GM23338 (cell line): ENCODE measurements around the gene AHCYL1. TPM values are rescaled to one million over a fixed set of nuclear protein-coding genes. Genes with fewer than 3 reads are reported as not detected.
"Not testable (repeated sequence)": the region's sequence is repeated elsewhere in the genome, so short reads cannot be mapped to it uniquely, and the experiment has no call there.

Source experiments
- ATAC-seq: fragments of 200-7000 bp; cut with Tn5 transposase; 3 replicates; pipeline ENCODE4 v1.9.1; 2020
- DNase-seq: peaks from one replicate; pipeline ENCODE4 v3.0.0-alpha.2; 2015; ENCODE audit warnings: low spot score
- H2AFZ ChIP-seq: fragments of 200-600 bp; sonication (generic); 2 replicates; pipeline ENCODE4 v1.8.0; 2016; ENCODE audit warnings: antibody characterized with exemption, mild to moderate bottlenecking, moderate library complexity
- H3F3A ChIP-seq: fragments of 200-600 bp; sonication (generic); replicated peaks from 2 replicates; pipeline ENCODE4 v1.8.0; 2017; ENCODE audit warnings: antibody characterized with exemption, mixed run types, low read depth
- H3K27ac ChIP-seq: fragments of 200-600 bp; sonication (generic); 2 replicates; pipeline ENCODE4 v1.6.1; 2016; ENCODE audit warnings: low read depth
- H3K27me3 ChIP-seq: fragments of 200-600 bp; sonication (generic); 2 replicates; pipeline ENCODE4 v1.8.0; 2016; ENCODE audit warnings: mild to moderate bottlenecking, mixed run types, moderate library complexity; ENCODE audit not compliant: insufficient read depth
- H3K36me3 ChIP-seq: fragments of 200-600 bp; sonication (generic); 2 replicates; pipeline ENCODE4 v1.8.0; 2016; ENCODE audit warnings: mild to moderate bottlenecking; ENCODE audit not compliant: insufficient read depth
- H3K4me1 ChIP-seq: fragments of 200-600 bp; sonication (generic); 2 replicates; pipeline ENCODE4 v1.8.0; 2016; ENCODE audit warnings: mild to moderate bottlenecking, moderate library complexity; ENCODE audit not compliant: insufficient read depth
- H3K4me2 ChIP-seq: fragments of 200-600 bp; sonication (generic); 2 replicates; pipeline ENCODE4 v1.7.1; 2017; ENCODE audit warnings: mixed run types
- H3K4me3 ChIP-seq: fragments of 200-600 bp; sonication (generic); 2 replicates; pipeline ENCODE4 v1.6.1; 2016; ENCODE audit warnings: mixed run types
- H3K79me2 ChIP-seq: fragments of 200-600 bp; sonication (generic); replicated peaks from 2 replicates; pipeline ENCODE4 v1.8.0; 2017; ENCODE audit warnings: mild to moderate bottlenecking; ENCODE audit not compliant: insufficient read depth
- H3K9me2 ChIP-seq: fragments of 200-600 bp; sonication (generic); 2 replicates; pipeline ENCODE4 v1.8.0; 2017; ENCODE audit not compliant: insufficient read depth
- H4K20me1 ChIP-seq: fragments of 200-600 bp; sonication (generic); replicated peaks from 2 replicates; pipeline ENCODE4 v1.8.0; 2017; ENCODE audit warnings: mild to moderate bottlenecking; ENCODE audit not compliant: insufficient read depth
- H3K27ac Mint-ChIP-seq: 2 replicates; pipeline ENCODE4 v1.8.0; 2020; ENCODE audit warnings: inconsistent platforms, mild to moderate bottlenecking, moderate library complexity, mixed read lengths
- H3K27me3 Mint-ChIP-seq: 3 replicates; pipeline ENCODE4 v1.8.0; 2022; ENCODE audit warnings: low read depth, mild to moderate bottlenecking, moderate library complexity, mixed read lengths, inconsistent platforms; ENCODE audit not compliant: insufficient read depth, poor library complexity
- H3K36me3 Mint-ChIP-seq: 3 replicates; pipeline ENCODE4 v1.8.0; 2021; ENCODE audit warnings: low read depth, mild to moderate bottlenecking, inconsistent platforms, moderate library complexity, mixed read lengths
- H3K4me1 Mint-ChIP-seq: 3 replicates; pipeline ENCODE4 v1.8.0; 2020; ENCODE audit warnings: mild to moderate bottlenecking, inconsistent platforms, mixed read lengths
- H3K4me3 Mint-ChIP-seq: 3 replicates; pipeline ENCODE4 v1.8.0; 2021; ENCODE audit warnings: moderate library complexity, mild to moderate bottlenecking, inconsistent platforms, mixed read lengths
- H3K9me3 Mint-ChIP-seq: 3 replicates; pipeline ENCODE4 v1.8.0; 2020; ENCODE audit warnings: moderate library complexity, mild to moderate bottlenecking, inconsistent platforms, mixed read lengths
- EZH2phosphoT487 ChIP-seq: fragments of 200-600 bp; sonication (generic); IDR thresholded peaks from one replicate; pipeline ENCODE4 v1.8.1; 2018; ENCODE audit warnings: antibody characterized with exemption; ENCODE audit not compliant: unreplicated experiment
- NANOG ChIP-seq: IDR thresholded peaks from 2 replicates; pipeline ENCODE4 v1.6.1; 2016; ENCODE audit warnings: antibody characterized with exemption, borderline replicate concordance
- STAT1 ChIP-seq: IDR thresholded peaks from one replicate; pipeline ENCODE4 v1.6.1; 2016; ENCODE audit warnings: antibody characterized with exemption; ENCODE audit not compliant: unreplicated experiment
- ZNF114 ChIP-seq: fragments of 250-450 bp; sonication (Bioruptor Pico); IDR thresholded peaks from 2 replicates; pipeline ENCODE4 v1.5.0; 2020; ENCODE audit warnings: mild to moderate bottlenecking, moderate library complexity
- ZNF331 ChIP-seq: fragments of 250-450 bp; sonication (Bioruptor Pico); IDR thresholded peaks from 2 replicates; pipeline ENCODE4 v1.5.0; 2020; ENCODE audit warnings: low read depth, mild to moderate bottlenecking, moderate library complexity
- ZNF462 ChIP-seq: fragments of 250-450 bp; sonication (Bioruptor Pico); IDR thresholded peaks from 2 replicates; pipeline ENCODE4 v1.5.0; 2020; ENCODE audit warnings: mild to moderate bottlenecking, moderate library complexity
- polyA plus RNA-seq: library from polyadenylated mRNA; unstranded; fragments of >200 nt; fragmentation: Nextera tagmentation; extraction: Ambion mirVana; gene quantifications from 2 replicates; pipeline ENCODE4 v1.2.1, GENCODE V29; 2016
- total RNA-seq: library from RNA; depleted of rRNA; stranded (reverse); fragments of >200 nt; shearing (Covaris generic); gene quantifications from 2 replicates; pipeline ENCODE4 v1.2.3, GENCODE V29; 2014

Gene AHCYL1
- total and polyA plus RNA-seq, 2 experiments from 2014 or later: 63.3 to 70.0 TPM

GRCh38 chr1:109950509-109950908, 34.1 kb upstream of the AHCYL1 start (continued):
- no peak for TF ChIP-seq ZNF462 (CRISPR knock-in tag)
- no peak for TF ChIP-seq NANOG
- no peak for TF ChIP-seq STAT1

- H3K4me1 ChIP-seq: not testable (repeated sequence)
Measured at GRCh38 chr1:109951501-109951900, 33.1 kb upstream of the AHCYL1 start.

GRCh38 chr1:109954041-109954512, 30.5 kb upstream of the AHCYL1 start:
- Histone ChIP-seq H2AFZ (no peak overlapping the region), H3K79me2 (no peaks in the 10 kb centered on the region), H3K4me1 (peaks cover 2% of the 10 kb centered on the region; the same call in 1 of the 2 replicates), H3F3A (no peaks in the 10 kb centered on the region), H4K20me1 (no peaks in the 10 kb centered on the region), H3K36me3 (no peaks in the 10 kb centered on the region), H3K4me2 (no peak overlapping the region), H3K27me3 (peaks cover 19% of the 10 kb centered on the region), H3K4me3 (no peak overlapping the region), H3K27ac (no peak overlapping the region), H3K9me2 (no peaks in the 10 kb centered on the region)
- TF ChIP-seq EZH2phosphoT487 (no peak), ZNF114 (CRISPR knock-in tag) (no peak), ZNF331 (CRISPR knock-in tag) (no peak)
- Mint-ChIP-seq H3K27me3 (peaks cover 21% of the 10 kb centered on the region), H3K9me3 (no peaks in the 10 kb centered on the region), H3K36me3 (no peaks in the 10 kb centered on the region), H3K27ac (no peak overlapping the region), H3K4me3 (no peak overlapping the region), H3K4me1 (peaks cover 8% of the 10 kb centered on the region)
- DNase-seq (no peak), ATAC-seq (no peak)

More at GRCh38 chr1:109951501-109951900, 33.1 kb upstream of the AHCYL1 start:
- H3K36me3 ChIP-seq, H3K36me3 Mint-ChIP-seq, H4K20me1 ChIP-seq, H3K9me2 ChIP-seq, H3K4me3 ChIP-seq, H2AFZ ChIP-seq, H3K27me3 ChIP-seq, H3K27ac Mint-ChIP-seq, H3K79me2 ChIP-seq, H3K4me3 Mint-ChIP-seq, H3K9me3 Mint-ChIP-seq, H3K27ac ChIP-seq, H3K4me2 ChIP-seq, H3F3A ChIP-seq, H3K4me1 Mint-ChIP-seq, H3K27me3 Mint-ChIP-seq, ATAC-seq, DNase-seq: not testable (repeated sequence)
